DMS 273 (cell line): Measurements from ENCODE around the gene CEP112.
"Not testable (repeated sequence)": the region's sequence is repeated elsewhere in the genome, so short reads cannot be mapped to it uniquely, and the experiment has no call there.

Source experiments
- DNase-seq: peaks from one replicate; lab custom pipeline; 2025; ENCODE audit not compliant: unreplicated experiment; lab: John Stamatoyannopoulos, UW

Gene CEP112

GRCh38 chr17:65790241-65790640 lies 401.7 kb downstream of the CEP112 start:
- DNase-seq, result no peak

- no peak for DNase-seq
Measured at GRCh38 chr17:65787503-65787902, 404.4 kb downstream of the CEP112 start.

- DNase-seq, result no peak
Measured at GRCh38 chr17:65786479-65786878, 405.5 kb downstream of the CEP112 start.

GRCh38 chr17:65785109-65785508 lies 406.8 kb downstream of the CEP112 start:
- no peak for DNase-seq

GRCh38 chr17:65783845-65784334 lies 408.0 kb downstream of the CEP112 start:
- no peak for DNase-seq

GRCh38 chr17:65782104-65782706 lies 409.7 kb downstream of the CEP112 start:
- not testable (repeated sequence) for DNase-seq

GRCh38 chr17:65780111-65780510 lies 411.8 kb downstream of the CEP112 start:
- DNase-seq, result no peak

GRCh38 chr17:65776890-65777289 lies 415.0 kb downstream of the CEP112 start:
- no peak for DNase-seq

- DNase-seq, result no peak
Measured at GRCh38 chr17:65774787-65775186, 417.1 kb downstream of the CEP112 start.

GRCh38 chr17:65772989-65773388 lies 418.9 kb downstream of the CEP112 start:
- DNase-seq, result no peak

- DNase-seq, result no peak
Measured at GRCh38 chr17:65771704-65772103, 420.2 kb downstream of the CEP112 start.

GRCh38 chr17:65763786-65764185 lies 428.1 kb downstream of the CEP112 start:
- DNase-seq, result no peak

GRCh38 chr17:65762973-65763372 lies 429.0 kb downstream of the CEP112 start:
- DNase-seq, result no peak

- no peak for DNase-seq
Measured at GRCh38 chr17:65759532-65759931, 432.4 kb downstream of the CEP112 start.

GRCh38 chr17:65756760-65757159 lies 435.2 kb downstream of the CEP112 start:
- DNase-seq, result no peak

- DNase-seq, result no peak
Measured at GRCh38 chr17:65755799-65756198, 436.1 kb downstream of the CEP112 start.

GRCh38 chr17:65754630-65755029 lies 437.3 kb downstream of the CEP112 start:
- no peak for DNase-seq

- DNase-seq, result no peak
Measured at GRCh38 chr17:65754081-65754480, 437.9 kb downstream of the CEP112 start.

GRCh38 chr17:65753348-65753747 lies 438.6 kb downstream of the CEP112 start:
- no peak for DNase-seq

GRCh38 chr17:65751263-65751662 lies 440.7 kb downstream of the CEP112 start:
- no peak for DNase-seq

GRCh38 chr17:65750631-65751115 lies 441.3 kb downstream of the CEP112 start:
- peak; percentile 90 for DNase-seq

- no peak for DNase-seq
Measured at GRCh38 chr17:65750166-65750565, 441.8 kb downstream of the CEP112 start.

GRCh38 chr17:65749479-65749878 lies 442.5 kb downstream of the CEP112 start:
- no peak for DNase-seq
